Measurements from ENCODE around the gene PPP1R12B. TPM values are rescaled to one million over a fixed set of nuclear protein-coding genes. Genes with fewer than 3 reads are reported as not detected.

Gene PPP1R12B, protein sequence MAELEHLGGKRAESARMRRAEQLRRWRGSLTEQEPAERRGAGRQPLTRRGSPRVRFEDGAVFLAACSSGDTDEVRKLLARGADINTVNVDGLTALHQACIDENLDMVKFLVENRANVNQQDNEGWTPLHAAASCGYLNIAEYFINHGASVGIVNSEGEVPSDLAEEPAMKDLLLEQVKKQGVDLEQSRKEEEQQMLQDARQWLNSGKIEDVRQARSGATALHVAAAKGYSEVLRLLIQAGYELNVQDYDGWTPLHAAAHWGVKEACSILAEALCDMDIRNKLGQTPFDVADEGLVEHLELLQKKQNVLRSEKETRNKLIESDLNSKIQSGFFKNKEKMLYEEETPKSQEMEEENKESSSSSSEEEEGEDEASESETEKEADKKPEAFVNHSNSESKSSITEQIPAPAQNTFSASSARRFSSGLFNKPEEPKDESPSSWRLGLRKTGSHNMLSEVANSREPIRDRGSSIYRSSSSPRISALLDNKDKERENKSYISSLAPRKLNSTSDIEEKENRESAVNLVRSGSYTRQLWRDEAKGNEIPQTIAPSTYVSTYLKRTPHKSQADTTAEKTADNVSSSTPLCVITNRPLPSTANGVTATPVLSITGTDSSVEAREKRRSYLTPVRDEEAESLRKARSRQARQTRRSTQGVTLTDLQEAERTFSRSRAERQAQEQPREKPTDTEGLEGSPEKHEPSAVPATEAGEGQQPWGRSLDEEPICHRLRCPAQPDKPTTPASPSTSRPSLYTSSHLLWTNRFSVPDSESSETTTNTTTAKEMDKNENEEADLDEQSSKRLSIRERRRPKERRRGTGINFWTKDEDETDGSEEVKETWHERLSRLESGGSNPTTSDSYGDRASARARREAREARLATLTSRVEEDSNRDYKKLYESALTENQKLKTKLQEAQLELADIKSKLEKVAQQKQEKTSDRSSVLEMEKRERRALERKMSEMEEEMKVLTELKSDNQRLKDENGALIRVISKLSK
- polyA plus RNA-seq = 51.8 TPM
- long read RNA-seq, donor 1, partial matches to known transcripts = 30 of 30 reads
- long read RNA-seq, donor 1, other reads (novel, unspliced or antisense) = 0 of 30 reads
- long read RNA-seq, donor 2, transcript PPP1R12B-218 (7 exons, 878 nt) = major isoform, 5 of 6 reads
- long read RNA-seq, donor 2, partial matches to known transcripts = 0 of 6 reads
- long read RNA-seq, donor 2, other reads (novel, unspliced or antisense) = 0 of 6 reads
- long read RNA-seq, donor 3 = 0 reads
- long read RNA-seq, donor 4 = 0 reads
- long read RNA-seq, donor 5, partial matches to known transcripts = 0 of 3 reads
- long read RNA-seq, donor 5, other reads (novel, unspliced or antisense) = 0 of 3 reads
- long read RNA-seq, donor 6, partial matches to known transcripts = 100 of 102 reads
- long read RNA-seq, donor 6, other reads (novel, unspliced or antisense) = 0 of 102 reads
- long read RNA-seq, donor 7, transcript PPP1R12B-218 (7 exons, 878 nt) = major isoform, 9 of 19 reads
- long read RNA-seq, donor 7, partial matches to known transcripts = 0 of 19 reads
- long read RNA-seq, donor 7, other reads (novel, unspliced or antisense) = 6 of 19 reads
- long read RNA-seq, donor 8, partial matches to known transcripts = 26 of 33 reads
- long read RNA-seq, donor 8, other reads (novel, unspliced or antisense) = 0 of 33 reads
- long read RNA-seq, donor 9 = 0 reads
- long read RNA-seq, donor 10, partial matches to known transcripts = 5 of 10 reads
- long read RNA-seq, donor 10, other reads (novel, unspliced or antisense) = 0 of 10 reads
- long read RNA-seq, donor 11, partial matches to known transcripts = 15 of 19 reads
- long read RNA-seq, donor 11, other reads (novel, unspliced or antisense) = 0 of 19 reads

DNA sequence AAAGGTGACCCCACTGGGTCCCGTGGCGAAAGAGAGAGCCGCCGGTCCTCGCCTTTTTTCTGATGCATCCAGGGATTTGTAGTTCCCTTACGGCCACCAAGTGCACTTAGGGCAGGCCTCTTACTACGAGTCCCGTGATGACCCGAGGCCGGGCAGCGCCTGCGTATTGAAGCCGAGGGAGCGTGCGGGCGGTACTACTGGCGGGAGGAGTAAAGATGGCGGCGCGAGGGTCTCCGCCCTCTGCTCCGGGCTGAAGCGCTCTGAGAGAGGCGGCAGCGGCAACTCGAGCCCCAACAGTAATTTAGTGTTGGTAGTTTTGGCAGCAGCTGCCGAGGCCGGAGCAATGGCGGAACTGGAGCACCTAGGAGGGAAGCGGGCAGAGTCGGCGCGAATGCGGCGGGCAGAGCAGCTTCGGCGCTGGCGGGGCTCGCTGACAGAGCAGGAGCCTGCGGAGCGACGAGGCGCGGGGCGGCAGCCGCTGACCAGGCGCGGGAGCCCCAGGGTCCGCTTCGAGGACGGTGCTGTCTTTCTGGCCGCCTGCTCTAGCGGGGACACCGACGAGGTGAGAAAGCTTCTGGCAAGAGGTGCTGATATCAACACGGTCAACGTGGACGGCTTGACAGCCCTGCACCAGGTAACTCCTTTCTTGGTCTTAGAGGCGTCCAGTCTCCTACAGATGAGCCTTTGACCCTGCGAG lies at the start of gene PPP1R12B:
Gene PPP1R12B (plus strand): TSS at position 191 of the 697 bp plus-strand sequence. CDS start 153 bp downstream, at position 344.
- Histone ChIP-seq H3K36me3 (ENCODE audit: control insufficient read depth, insufficient read depth, low read length) (no peaks in the 10 kb centered on the region), H3K4me1 (ENCODE audit: control insufficient read depth, insufficient read depth, low read length) (no peaks in the 10 kb centered on the region), H3K9me3 (ENCODE audit: control insufficient read depth, low read depth, low read length) (no peaks in the 10 kb centered on the region), H3K4me3 (ENCODE audit: low read length) (peak within 1 kb of the TSS; percentile 78), H3K27ac (ENCODE audit: low read length) (peak within 1 kb of the TSS; percentile 76), H3K27me3 (ENCODE audit: control insufficient read depth, insufficient read depth, low read length) (no peaks in the 10 kb centered on the region)
- no CpG with 5 or more reads among the region's 60 CpGs for WGBS (ENCODE audit: insufficient coverage, low lambda C conversion rate)
- DNase-seq = peak; percentile 99

GRCh38 chr1:202302166-202302565 lies 46.3 kb upstream of the PPP1R12B start:
- Histone ChIP-seq H3K27ac (ENCODE audit: low read length) (no peak overlapping the region), H3K36me3 (ENCODE audit: control insufficient read depth, insufficient read depth, low read length) (no peaks in the 10 kb centered on the region), H3K4me3 (ENCODE audit: low read length) (no peak overlapping the region), H3K9me3 (ENCODE audit: control insufficient read depth, low read depth, low read length) (no peaks in the 10 kb centered on the region), H3K4me1 (ENCODE audit: control insufficient read depth, insufficient read depth, low read length) (peaks cover 4% of the 10 kb centered on the region), H3K27me3 (ENCODE audit: control insufficient read depth, insufficient read depth, low read length) (peaks cover 2% of the 10 kb centered on the region)
- WGBS (ENCODE audit: insufficient coverage, low lambda C conversion rate) = no CpG with 5 or more reads among the region's 9 CpGs
- no peak for DNase-seq

- peaks cover 2% of the 10 kb centered on the region for H3K27me3 ChIP-seq (ENCODE audit: control insufficient read depth, insufficient read depth, low read length)
- peaks cover 4% of the 10 kb centered on the region for H3K4me1 ChIP-seq (ENCODE audit: control insufficient read depth, insufficient read depth, low read length)
- H3K4me3 ChIP-seq (ENCODE audit: low read length) = no peak overlapping the region
- H3K36me3 ChIP-seq (ENCODE audit: control insufficient read depth, insufficient read depth, low read length) = no peaks in the 10 kb centered on the region
- no peak for DNase-seq
- H3K9me3 ChIP-seq (ENCODE audit: control insufficient read depth, low read depth, low read length) = no peaks in the 10 kb centered on the region
- no peak overlapping the region for H3K27ac ChIP-seq (ENCODE audit: low read length)
- no CpG with 5 or more reads among the region's 9 CpGs for WGBS (ENCODE audit: insufficient coverage, low lambda C conversion rate)
These were observed 44.1 kb upstream of the PPP1R12B start for GRCh38 chr1:202304375-202304774.

DNA sequence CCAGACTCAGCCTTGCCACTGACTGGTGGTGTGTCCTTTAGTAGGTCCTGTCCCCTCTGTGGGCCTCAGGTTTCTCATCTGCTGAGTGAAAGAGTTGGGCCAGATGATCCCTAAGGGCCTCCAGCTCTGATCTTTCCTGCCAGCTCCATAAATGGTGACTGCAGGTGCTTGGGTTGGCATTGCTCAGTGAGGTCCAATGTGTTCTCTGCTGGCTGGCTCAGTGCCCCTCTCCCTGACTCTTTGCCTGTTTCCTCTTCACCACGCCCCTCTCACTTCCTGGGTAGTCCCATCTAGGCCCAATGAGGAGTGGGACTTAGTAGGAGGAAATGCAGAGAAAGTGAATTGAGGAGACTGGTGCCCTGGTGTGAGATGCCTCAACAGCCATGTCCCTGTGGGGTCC lies 43.3 kb upstream of the PPP1R12B start:
- Histone ChIP-seq H3K27ac (ENCODE audit: low read length) (no peak overlapping the region), H3K9me3 (ENCODE audit: control insufficient read depth, low read depth, low read length) (no peaks in the 10 kb centered on the region)
- WGBS (ENCODE audit: insufficient coverage, low lambda C conversion rate) = no CpG with 5 or more reads among the region's 1 CpG

GRCh38 chr1:202306535-202307345 lies 41.8 kb upstream of the PPP1R12B start:
- Histone ChIP-seq H3K9me3 (ENCODE audit: control insufficient read depth, low read depth, low read length) (no peaks in the 10 kb centered on the region), H3K27me3 (ENCODE audit: control insufficient read depth, insufficient read depth, low read length) (no peaks in the 10 kb centered on the region), H3K4me3 (ENCODE audit: low read length) (no peak overlapping the region), H3K36me3 (ENCODE audit: control insufficient read depth, insufficient read depth, low read length) (no peaks in the 10 kb centered on the region), H3K27ac (ENCODE audit: low read length) (no peak overlapping the region), H3K4me1 (ENCODE audit: control insufficient read depth, insufficient read depth, low read length) (peaks cover 4% of the 10 kb centered on the region)
- WGBS (ENCODE audit: insufficient coverage, low lambda C conversion rate) = 100% methylated on average over 1 of the region's 9 CpGs
- DNase-seq = no peak

More for the DNA sequence above, 43.3 kb upstream of the PPP1R12B start:
- Histone ChIP-seq H3K36me3 (ENCODE audit: control insufficient read depth, insufficient read depth, low read length) (no peaks in the 10 kb centered on the region), H3K27me3 (ENCODE audit: control insufficient read depth, insufficient read depth, low read length) (no peaks in the 10 kb centered on the region), H3K4me3 (ENCODE audit: low read length) (no peak overlapping the region), H3K4me1 (ENCODE audit: control insufficient read depth, insufficient read depth, low read length) (peaks cover 4% of the 10 kb centered on the region)
- no peak for DNase-seq

GRCh38 chr1:202310071-202310725 lies 38.3 kb upstream of the PPP1R12B start:
- DNase-seq = no peak
- H3K4me1 ChIP-seq (ENCODE audit: control insufficient read depth, insufficient read depth, low read length) = peaks cover 4% of the 10 kb centered on the region
- no peaks in the 10 kb centered on the region for H3K36me3 ChIP-seq (ENCODE audit: control insufficient read depth, insufficient read depth, low read length)
- H3K27me3 ChIP-seq (ENCODE audit: control insufficient read depth, insufficient read depth, low read length) = no peaks in the 10 kb centered on the region
- H3K4me3 ChIP-seq (ENCODE audit: low read length) = no peak overlapping the region
- H3K9me3 ChIP-seq (ENCODE audit: control insufficient read depth, low read depth, low read length) = no peaks in the 10 kb centered on the region
- no peak overlapping the region for H3K27ac ChIP-seq (ENCODE audit: low read length)

DNA sequence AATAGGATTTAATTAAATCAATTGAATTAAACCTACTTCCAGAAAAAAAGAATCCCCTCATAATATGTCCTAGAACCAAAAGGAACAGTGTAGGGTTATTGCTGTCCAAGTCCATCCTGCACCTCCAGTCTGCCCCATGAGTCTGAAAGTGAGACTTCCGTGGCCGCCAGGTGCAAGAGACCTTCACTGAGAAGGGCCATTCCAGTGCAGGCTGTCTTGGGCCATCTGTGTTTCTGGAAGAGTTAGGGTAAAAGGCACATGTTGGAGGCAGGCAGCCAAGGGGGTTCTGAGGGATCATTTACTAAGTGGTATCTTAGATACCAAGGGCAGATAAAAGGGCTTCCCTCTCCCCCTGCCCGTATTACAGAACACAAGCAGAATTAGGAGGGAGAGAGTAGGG lies 37.8 kb upstream of the PPP1R12B start:
- H3K36me3 ChIP-seq (ENCODE audit: control insufficient read depth, insufficient read depth, low read length) = no peaks in the 10 kb centered on the region
- no peak for DNase-seq
- no CpG with 5 or more reads among the region's 3 CpGs for WGBS (ENCODE audit: insufficient coverage, low lambda C conversion rate)
- H3K4me3 ChIP-seq (ENCODE audit: low read length) = no peak overlapping the region
- no peaks in the 10 kb centered on the region for H3K9me3 ChIP-seq (ENCODE audit: control insufficient read depth, low read depth, low read length)
- peaks cover 4% of the 10 kb centered on the region for H3K4me1 ChIP-seq (ENCODE audit: control insufficient read depth, insufficient read depth, low read length)
- H3K27ac ChIP-seq (ENCODE audit: low read length) = no peak overlapping the region
- no peaks in the 10 kb centered on the region for H3K27me3 ChIP-seq (ENCODE audit: control insufficient read depth, insufficient read depth, low read length)

DNA sequence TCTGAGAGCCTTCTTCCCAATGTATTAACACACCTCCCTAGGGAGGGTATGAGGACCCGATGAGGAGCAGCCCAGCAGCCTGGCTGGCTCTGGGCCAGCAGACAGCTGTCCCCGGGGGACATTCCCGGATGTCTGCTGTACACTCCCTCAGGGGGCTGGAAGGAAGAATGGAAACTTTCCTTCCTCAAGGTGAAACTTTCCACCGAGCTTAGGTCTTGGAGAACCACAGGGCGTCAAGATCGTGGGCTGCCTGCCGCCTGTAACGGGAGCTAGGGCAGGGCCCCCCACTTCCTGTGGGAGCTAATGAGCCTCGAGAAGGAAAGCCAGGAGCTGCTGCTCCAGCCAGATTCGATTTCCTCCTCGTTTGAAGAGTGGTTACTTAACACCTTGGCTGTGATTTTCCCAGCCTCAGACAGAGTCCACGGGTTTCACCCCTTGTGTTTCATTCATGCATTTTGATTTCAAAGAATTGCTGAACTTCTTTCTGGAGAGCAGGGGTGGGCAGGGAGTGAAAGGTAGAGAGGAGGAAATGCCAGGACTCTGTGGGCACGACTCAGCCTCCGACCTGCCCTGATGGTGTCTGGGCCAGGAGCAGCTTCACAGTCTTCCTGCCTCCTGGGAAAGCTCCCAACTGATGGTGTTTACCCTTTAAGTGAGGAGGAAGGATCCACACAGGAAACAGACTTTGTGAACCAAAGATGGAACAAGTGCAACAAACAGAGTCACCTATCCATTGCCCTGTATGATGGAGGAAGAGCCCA lies 36.4 kb upstream of the PPP1R12B start:
- Histone ChIP-seq H3K27ac (ENCODE audit: low read length) (no peak overlapping the region), H3K27me3 (ENCODE audit: control insufficient read depth, insufficient read depth, low read length) (no peaks in the 10 kb centered on the region), H3K4me1 (ENCODE audit: control insufficient read depth, insufficient read depth, low read length) (no peaks in the 10 kb centered on the region), H3K9me3 (ENCODE audit: control insufficient read depth, low read depth, low read length) (no peaks in the 10 kb centered on the region), H3K4me3 (ENCODE audit: low read length) (no peak overlapping the region), H3K36me3 (ENCODE audit: control insufficient read depth, insufficient read depth, low read length) (no peaks in the 10 kb centered on the region)
- DNase-seq = no peak
- WGBS (ENCODE audit: insufficient coverage, low lambda C conversion rate) = 20% methylated on average over 1 of the region's 14 CpGs
